Skeletal muscle cell (primary cell): ENCODE results near the gene CDH12.
"Not testable (repeated sequence)": the region's sequence is repeated elsewhere in the genome, so short reads cannot be mapped to it uniquely, and the experiment has no call there.

Source experiments
- DNase-seq: peaks from one replicate; pipeline ENCODE4 v3.0.0-alpha.2; 2010; ENCODE audit warnings: low read depth
- H3K4me3 ChIP-seq: 2 replicates; pipeline ENCODE4 v1.5.1; 2011; ENCODE audit warnings: low read depth, mild to moderate bottlenecking, control low read depth, low read length, moderate library complexity

The CDH12 gene

DNA sequence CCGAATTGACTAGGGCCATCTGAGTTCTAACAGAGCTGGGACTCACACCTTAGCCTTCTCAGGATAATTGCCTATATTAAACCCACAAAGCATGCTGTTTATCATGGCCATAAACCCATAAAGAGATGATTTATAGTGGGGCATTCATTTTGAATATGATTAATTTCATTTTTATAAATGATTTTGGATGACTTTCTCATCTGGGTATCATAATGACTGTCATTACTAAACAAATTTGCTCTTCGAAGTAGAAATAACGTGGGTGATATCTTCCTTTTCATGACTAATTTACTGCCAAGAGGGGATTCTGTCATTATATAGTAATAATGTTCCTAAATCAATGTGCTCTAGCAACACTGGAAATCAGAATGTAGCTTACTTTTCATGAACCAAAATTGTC, 498.2 kb downstream of the CDH12 start:
- H3K4me3 ChIP-seq, result no peak overlapping the region
- no peak for DNase-seq

DNA sequence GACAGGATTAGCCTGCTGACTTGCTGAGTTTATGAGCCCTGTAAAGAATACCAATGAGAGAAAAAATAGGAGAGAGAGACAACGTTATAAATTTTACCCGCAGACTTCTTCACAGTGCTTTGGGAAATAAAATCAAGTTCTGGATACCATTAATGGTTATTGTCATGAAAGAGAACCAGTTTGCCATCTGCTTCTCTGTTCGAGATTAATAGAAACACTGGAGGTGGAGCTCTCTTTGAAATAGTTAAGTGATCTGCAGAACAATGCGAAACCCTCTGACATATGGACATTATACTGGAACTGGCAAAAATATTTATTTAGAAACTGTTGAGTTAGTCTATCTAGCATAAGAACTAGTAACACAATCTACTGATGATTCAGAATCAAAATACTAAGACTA, 500.7 kb downstream of the CDH12 start:
- H3K4me3 ChIP-seq, result no peak overlapping the region
- no peak for DNase-seq

DNA sequence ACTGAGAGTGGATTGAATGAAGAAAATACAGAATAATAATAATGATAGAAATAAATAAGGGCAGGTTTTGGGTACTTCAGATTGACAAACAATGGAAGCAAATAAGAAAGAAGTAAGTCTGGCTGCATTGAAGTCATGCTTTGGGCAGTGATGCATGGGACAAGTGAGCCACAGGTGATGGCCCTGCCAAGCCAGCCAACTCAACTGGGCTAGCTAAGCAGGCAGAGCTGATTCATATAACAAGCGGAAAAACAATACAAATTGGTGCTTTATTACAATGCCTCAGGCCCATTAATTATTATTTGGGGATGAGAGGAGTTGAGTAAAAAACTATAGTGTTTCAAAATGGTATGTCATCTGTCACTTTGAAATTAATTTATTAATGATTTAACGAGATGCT, 502.0 kb downstream of the CDH12 start:
- no peak overlapping the region for H3K4me3 ChIP-seq
- DNase-seq, result no peak

DNA sequence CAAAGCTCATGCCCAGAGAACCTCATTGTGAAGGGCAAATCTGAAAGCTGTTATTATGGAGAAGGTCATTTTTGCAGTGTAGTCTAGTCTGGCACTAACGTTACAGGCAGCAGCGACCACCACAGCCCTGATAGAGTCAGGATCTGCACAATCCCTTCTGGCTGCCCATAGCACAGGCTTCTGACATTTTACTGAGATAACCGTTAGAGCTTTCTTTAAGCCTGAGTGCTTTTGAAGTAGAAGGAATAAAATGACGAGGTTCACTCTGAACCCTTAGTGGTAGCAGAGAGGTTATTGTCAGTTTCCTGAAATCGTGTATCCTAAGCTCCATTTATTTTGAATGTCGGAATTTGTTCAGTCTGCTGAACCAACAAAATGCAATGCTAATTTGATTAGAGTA, 505.1 kb downstream of the CDH12 start:
- no peak overlapping the region for H3K4me3 ChIP-seq
- no peak for DNase-seq

DNA sequence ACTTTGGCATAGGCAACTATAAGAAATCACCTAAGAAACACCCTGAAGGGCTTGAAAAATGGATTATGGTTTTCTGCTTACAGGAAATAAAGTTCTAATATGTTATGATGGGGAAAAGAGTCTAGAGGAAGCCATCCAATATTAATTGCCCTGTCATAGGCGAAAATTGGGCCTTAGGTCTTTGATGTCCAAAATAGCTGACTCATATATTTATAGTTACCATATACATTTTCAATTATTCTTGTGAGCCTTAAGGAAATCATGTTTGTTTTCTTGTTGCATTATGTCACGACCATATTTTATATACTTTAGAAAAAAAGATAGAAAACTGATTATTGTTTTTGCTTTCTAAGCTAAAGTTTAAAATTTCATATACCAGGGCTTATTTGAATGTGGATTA, 509.1 kb downstream of the CDH12 start:
- H3K4me3 ChIP-seq, result no peak overlapping the region
- DNase-seq, result no peak

DNA sequence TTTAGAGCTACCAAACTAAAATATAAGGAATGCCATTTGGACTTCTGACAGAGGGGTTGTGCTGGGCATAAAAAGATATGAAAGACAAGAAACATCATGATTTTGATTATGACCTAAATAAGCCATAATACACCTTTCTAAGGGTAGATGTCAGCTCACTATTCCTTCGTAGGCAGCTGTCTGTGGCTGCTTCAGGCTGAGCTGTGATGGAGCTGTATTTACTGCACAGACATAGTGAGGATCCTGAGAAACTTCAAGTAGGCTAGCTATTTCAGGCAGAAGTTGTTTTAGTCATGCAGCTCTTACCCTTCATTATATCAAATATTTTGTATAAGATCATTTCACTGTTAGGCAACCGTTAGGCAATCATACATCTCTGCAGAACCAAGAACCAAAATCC, 511.7 kb downstream of the CDH12 start:
- H3K4me3 ChIP-seq, result no peak overlapping the region
- no peak for DNase-seq

DNA sequence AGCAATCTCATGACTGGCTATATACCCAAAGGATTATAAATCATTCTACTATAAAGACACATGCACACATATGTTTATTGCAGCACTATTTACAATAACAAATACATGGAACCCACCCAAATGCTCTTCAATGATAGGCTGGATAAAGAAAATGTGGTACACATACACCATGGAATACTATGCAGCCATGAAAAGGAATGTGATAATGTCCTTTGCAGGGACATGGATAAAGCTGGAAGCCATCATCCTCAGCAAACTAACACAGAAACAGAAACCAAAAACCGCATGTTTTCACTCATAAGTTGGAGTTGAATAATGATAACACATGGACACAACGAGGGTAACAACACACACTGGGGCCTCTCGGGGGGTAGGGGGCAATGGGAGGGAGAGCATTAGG, 520.2 kb downstream of the CDH12 start:
- not testable (repeated sequence) for DNase-seq, H3K4me3 ChIP-seq

DNA sequence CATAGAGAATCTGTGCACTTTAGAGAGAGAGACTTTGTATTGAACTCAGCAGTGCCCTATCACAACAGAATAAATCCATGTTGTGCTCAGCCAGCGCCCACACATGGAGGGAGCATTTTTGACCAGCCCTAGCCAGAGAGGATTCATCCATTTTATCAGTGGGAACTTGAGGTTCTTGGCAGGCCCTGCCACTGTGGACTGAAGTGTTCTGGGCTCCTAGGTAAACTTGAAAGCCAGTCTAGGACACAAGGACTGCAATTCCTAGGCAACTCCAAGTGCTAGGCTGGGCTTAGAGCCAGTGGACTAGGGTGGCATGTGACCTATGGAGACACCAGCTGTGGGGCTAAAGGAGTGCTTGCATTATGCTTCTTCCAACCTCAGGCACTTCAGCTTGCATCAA, 523.5 kb downstream of the CDH12 start:
- no peak overlapping the region for H3K4me3 ChIP-seq
- no peak for DNase-seq

DNA sequence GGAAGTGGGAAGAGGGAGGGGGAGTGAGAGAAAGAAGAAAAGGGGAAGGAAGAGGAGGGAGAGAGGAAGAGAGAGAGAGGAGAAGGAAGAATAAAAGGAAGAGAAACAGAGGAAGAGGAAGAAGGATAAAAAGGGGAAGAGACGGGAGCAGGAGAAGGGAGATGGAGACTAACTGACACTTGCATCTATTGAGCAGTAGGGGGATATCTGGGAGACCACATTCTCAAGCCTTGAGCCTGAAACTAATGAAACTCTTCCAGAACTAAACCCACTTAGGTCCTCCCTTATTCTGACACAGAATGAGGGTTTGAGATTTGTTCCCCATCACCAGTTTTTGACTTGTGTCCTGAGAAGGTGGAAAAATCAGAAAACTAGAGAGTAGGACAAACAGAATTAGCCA, 533.3 kb downstream of the CDH12 start:
- DNase-seq, result no peak
- H3K4me3 ChIP-seq, result no peak overlapping the region

DNA sequence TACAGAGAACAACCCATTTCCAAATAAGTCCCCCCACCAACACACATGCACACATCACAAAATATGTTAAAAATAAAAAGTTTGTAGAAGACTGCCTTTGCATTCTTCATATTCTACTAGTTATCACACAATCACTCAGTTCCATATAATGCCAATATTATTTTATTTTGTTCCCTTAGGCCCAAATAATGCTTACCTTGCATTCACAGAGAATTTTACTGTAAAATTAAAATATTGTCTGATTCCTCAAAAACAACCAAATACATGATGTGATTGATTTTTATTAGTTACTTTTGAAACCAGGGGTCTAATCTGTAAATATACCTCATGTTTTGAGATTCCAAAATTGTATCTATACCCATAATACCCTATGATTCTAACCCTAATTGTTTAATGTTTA, 536.9 kb downstream of the CDH12 start:
- no peak for DNase-seq
- no peak overlapping the region for H3K4me3 ChIP-seq

DNA sequence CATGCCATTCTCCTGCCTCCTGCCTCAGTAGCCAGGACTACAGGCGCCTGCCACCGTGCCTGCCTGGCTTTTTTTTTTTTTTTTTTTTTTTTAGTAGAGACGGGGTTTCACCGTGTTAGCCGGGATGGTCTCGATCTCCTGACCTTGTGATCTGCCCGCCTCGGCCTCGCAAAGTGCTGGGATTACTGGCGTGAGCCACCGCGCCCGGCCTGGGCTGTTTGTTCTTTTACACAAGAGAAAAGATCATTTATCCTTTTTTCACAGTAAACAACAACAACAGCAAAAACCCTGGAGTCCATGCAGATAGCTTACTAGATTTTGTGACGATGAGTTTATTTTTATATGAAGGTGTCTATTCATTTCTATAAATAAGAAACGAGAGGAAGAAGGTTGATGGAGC, 538.1 kb downstream of the CDH12 start:
- not testable (repeated sequence) for H3K4me3 ChIP-seq, DNase-seq

DNA sequence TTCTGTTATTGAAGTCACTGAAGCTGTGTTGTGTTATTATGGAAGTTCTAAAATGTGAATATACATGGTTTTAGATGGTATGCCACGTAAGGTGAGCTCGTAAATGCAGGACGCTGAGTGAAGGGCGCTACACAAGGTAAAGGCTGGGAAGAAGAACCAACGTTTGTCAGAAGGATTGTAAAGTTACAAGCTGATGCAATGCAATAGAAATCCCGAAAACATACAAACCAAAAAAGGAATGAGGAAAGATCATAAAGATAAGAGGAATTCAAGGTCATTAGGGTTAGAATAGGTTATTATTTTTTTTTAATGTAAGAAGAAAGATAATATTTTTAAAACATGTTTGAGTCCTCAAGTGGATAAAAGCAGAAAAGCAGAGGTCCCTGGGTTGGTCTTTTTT, 538.6 kb downstream of the CDH12 start:
- no peak for DNase-seq
- no peak overlapping the region for H3K4me3 ChIP-seq

DNA sequence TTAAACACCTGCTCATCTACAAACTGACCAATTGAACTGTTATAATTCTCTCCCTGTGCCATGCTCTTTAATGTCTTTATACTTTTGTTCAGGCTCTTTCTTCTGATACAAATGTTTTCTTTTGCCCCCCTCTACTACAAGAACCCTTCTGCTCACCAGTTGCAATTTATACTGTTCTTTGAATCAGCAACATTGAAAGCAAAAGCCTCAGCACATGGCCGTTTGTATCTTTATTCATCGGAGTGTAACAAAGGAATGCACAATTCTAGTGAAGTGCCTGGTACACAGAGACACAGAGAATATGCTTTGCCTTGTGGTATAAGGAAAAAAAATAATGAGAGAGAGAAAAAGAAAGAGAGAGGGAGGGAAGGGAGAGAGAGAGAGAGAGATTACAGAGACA, 547.1 kb downstream of the CDH12 start:
- no peak overlapping the region for H3K4me3 ChIP-seq
- DNase-seq, result no peak

DNA sequence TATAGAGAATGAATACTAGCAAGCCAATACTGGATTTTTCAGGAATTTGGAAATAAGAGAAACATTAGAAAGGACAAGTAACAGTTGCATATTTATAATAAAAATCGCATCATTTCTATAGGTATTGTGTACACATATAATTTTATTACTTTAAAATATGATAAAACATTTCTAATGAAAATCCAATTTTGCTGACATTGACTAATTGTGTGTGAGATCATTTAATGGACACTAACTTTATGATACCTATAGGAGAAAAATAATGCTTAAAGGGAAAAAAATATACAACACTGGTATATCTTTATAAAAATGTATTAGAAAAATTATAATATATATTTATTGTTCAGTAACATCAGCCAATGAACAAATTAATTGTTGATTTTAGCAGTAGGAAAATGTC, 557.3 kb downstream of the CDH12 start:
- DNase-seq, result no peak
- no peak overlapping the region for H3K4me3 ChIP-seq

DNA sequence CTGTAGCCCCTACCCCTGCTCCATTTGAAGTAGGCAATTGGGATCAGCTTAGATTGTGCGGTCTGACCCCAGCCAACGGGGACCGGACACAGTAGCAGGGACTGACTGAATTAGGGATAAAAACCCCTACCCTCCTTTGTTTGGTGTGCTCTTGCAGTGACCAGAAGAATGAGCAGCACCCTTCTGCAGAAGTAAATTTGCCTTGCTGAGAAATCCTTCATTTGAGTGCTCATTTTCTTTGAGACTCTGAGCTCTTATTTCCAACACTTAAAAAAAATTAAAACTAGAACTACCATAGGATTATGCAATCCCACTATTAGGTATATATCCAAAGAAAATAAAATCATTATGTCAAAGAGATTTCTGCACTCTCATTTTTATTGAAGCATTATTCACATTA, 560.0 kb downstream of the CDH12 start:
- H3K4me3 ChIP-seq, result no peak overlapping the region
- no peak for DNase-seq

DNA sequence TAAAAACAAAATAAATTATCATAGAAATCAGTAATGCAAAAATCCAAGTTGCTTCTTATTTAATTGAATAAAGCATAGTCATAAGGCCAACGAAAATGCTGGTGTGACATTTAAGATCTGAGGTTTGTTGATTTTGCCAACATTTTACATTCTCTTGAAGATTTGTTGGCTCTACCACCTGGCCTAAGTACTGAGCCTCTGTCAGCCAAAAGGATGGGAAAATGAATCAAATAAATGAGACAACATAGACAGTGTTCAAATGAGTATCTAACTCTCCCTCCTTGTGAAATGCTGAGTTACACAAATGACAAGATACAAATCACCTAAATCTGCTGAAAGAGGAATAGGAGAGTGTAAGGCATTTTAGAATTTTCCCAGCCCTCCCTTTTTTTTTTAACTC, 575.0 kb downstream of the CDH12 start:
- no peak overlapping the region for H3K4me3 ChIP-seq
- no peak for DNase-seq

DNA sequence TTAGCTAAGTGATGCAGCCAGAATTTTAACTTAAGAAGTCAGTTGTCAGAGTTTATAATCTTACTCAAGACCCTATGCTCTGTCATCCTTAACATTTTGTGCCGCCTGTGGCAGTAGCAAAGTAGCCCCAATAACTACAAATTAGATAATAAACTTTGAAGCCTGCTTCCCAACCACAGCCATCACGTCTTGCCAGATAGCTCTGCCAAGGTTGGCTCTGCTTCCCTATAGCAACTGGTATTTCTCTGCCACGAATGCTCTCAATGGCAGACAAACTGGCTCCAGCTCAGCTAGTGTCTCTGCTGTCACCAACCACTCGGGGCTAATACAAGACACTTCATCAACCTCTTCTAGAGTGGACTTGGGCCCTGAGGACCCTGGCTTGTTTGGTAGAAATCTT, 576.1 kb downstream of the CDH12 start:
- no peak for DNase-seq
- H3K4me3 ChIP-seq, result no peak overlapping the region

DNA sequence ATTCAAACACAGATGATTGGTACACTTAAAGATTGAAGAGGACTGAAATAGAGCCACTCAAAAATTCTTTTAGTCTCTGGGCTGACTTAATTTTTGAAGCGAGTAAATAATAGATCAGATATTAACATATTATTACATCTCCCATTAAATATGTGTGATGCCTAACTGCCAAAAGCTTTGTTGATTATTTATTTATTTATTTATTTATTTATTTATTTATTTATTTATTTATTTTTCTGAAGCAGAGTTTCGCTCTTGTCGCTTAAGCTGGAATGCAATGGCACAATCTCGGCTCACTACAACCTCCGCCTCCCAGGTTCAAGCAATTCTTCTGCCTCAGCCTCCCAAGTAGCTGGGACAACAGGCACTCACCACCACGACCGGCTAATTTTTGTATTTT, 587.3 kb downstream of the CDH12 start:
- DNase-seq, H3K4me3 ChIP-seq: not testable (repeated sequence)

DNA sequence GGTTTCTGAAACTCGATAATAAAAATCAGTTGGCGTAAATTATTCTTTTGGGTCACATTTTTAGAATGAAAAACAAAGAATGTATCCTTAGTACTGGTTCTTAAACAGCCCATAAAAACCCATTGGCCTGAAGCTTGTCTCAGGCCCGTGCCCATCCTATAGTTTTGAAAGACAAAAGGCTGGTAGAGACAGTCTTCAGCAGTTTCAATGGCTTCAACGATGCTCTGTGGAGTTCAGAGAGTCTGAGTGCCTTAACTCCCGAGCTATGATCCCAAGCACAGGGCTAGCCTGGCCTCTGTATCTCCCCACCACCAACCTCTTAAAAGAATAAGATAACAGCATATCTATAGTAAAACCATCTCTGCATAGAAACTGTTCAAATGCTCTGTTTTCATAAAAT, 595.0 kb downstream of the CDH12 start:
- no peak overlapping the region for H3K4me3 ChIP-seq
- DNase-seq, result no peak

DNA sequence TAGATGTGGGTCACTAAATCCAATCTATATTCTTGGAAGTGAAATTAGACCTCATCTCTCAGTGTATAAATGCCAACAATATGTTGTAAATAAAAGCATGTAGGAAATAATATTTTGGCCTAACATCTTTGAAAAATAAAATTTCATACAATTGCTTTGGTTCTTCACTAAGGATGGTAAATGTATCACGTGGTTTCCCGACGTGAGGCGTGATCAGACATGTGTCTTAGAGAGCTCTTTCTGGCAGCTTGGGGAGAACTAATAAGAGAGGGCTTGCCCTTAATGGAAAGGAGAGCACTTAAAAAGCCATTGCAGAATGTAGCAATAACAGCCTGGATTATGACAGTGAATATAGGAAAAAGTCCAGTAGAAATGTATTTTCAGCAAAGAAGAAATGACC, 602.6 kb downstream of the CDH12 start:
- H3K4me3 ChIP-seq, result no peak overlapping the region
- no peak for DNase-seq

DNA sequence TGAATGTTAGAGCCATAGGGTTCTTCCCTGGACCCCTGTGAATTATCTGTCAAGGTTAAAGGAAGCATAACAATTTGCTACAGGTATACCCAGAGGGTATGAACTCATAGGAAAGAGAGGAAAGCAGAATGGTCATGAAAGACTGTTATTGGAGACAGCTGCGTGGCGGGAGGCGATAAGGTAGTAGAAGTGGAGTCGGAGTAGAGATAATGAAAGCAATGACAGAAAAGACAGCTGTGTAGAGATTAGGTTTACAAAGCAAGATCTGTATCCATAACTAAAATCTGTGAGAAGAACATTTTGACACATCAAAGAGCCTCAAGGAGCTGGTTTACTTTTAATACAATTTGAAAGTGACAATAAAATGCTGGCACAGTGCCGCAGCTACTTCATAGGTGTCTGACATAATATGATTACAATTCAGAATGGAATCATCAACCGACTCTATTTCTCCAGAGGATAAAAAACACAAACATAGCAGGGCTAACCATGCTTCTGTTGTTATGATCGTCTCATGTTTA, 603.9 kb downstream of the CDH12 start:
- no peak for DNase-seq
- no peak overlapping the region for H3K4me3 ChIP-seq

DNA sequence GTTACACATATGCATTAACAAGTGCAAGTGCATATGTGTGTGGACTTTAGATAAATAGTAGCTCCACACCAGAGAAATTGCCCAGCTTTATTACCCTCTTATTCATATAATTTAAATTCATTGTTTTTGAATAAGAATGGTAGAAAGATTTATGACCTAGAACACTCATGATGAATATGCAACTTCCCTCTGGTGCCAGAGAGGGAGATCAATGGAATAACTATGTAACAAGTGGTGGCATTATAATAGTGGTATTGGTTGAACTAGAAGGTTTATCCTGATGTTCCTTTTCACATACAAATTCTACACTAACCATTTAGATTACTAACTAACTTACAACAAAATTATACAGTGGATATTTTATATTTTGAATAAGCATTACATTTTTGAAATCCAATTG, 607.4 kb downstream of the CDH12 start:
- no peak overlapping the region for H3K4me3 ChIP-seq
- no peak for DNase-seq
